Rectal smooth muscle tissue (tissue), 1 donor: ENCODE data around the gene PSMG3.
A peak's percentile ranks its signal among the peaks of the same experiment; 100 is the strongest.
"Not testable (repeated sequence)": the region's sequence is repeated elsewhere in the genome, so short reads cannot be mapped to it uniquely, and the experiment has no call there.

Experiments
- H3K27ac ChIP-seq: one replicate; pipeline ENCODE4 v1.7.0; 2013; ENCODE audit warnings: low read depth, low read length, inconsistent platforms
- H3K27me3 ChIP-seq: one replicate; pipeline ENCODE4 v1.7.0; 2013; ENCODE audit warnings: low read length; ENCODE audit not compliant: control insufficient read depth, insufficient read depth
- H3K36me3 ChIP-seq: one replicate; pipeline ENCODE4 v1.7.0; 2013; ENCODE audit warnings: low read length; ENCODE audit not compliant: control insufficient read depth, insufficient read depth
- H3K4me1 ChIP-seq: one replicate; pipeline ENCODE4 v1.7.0; 2013; ENCODE audit warnings: low read length; ENCODE audit not compliant: control insufficient read depth, insufficient read depth
- H3K4me3 ChIP-seq: one replicate; pipeline ENCODE4 v1.7.0; 2013; ENCODE audit warnings: low read length
- H3K9ac ChIP-seq: one replicate; pipeline ENCODE4 v1.7.0; 2013; ENCODE audit warnings: low read length

PSMG3 gene

DNA sequence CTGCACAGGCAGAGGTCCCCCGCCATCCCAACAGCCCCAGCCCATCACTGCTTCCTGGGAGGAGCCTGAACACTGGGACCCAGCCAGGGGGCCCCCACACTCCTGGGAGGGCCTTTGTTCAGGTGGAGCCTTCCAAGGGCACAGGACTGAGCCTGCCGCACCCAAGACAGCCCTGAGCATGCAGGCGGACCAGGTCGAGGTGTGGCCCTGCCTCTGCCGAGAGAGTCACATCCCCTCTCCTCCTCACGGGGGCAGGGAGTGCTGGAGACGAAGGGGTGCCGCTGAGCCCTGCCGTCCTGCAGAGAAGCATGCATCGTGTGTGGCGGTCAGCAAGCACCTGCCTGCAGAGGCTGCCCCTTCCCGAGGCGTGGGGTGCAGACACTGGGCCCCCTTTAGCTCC lies 46.6 kb downstream of the PSMG3 start:
- Histone ChIP-seq H3K27ac (no peak overlapping the region), H3K4me1 (no peaks in the 10 kb centered on the region), H3K4me3 (peak overlapping the region; percentile 50), H3K27me3 (no peaks in the 10 kb centered on the region), H3K9ac (no peak overlapping the region), H3K36me3 (no peaks in the 10 kb centered on the region)

DNA sequence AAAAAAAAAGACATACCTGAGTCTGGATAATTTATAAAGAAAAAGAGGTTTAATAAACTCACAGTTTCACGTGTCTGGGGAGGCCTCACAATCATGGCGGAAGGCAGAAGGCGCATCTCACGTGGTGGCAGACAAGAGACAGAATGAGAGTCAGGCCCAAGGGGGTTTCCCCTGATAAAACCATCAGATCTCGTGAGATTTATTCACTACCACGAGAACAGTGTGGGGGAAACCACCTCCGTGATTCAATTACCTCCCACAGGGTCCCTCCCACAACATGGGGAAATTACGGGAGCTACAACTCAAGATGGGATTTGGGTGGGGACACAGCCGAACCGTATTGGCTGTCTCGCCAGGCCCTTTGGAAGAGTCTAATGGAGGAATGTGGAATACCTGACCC lies 48.4 kb downstream of the PSMG3 start:
- Histone ChIP-seq H3K27me3 (no peaks in the 10 kb centered on the region), H3K27ac (no peak overlapping the region), H3K9ac (no peak overlapping the region), H3K36me3 (no peaks in the 10 kb centered on the region), H3K4me1 (no peaks in the 10 kb centered on the region), H3K4me3 (no peak overlapping the region)

DNA sequence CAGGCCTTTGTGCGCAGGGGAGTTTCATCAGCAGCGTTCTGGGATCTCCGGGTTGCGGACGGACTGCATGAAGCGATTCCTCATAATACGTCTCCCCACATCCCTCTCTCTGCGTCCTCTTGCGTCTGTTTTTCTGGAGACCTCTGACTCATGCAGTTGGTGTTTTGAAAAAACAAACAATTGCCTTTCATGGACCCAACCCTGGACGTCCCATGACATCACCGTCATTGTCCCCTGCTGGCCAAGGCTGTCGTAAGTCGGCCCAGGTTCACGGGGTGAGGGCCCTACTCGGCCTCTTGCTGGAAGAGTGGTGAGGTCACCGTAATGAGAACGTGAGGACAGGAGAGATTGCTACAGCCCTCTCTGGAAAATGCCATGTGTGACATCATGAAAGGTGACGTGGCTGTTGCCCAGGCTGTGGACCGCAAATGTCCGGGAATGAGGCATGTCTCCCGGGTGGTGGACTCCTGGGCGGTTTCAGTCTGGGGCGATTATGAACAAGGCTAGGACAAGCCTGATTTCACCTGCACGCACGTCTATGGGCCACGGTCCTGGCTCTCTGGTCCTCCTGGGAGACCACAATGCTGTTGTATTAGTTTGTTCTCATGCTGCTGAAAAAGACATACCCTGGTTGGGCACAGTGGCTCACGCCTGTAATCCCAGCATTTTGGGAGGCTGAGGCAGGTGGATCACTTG lies 49.1 kb downstream of the PSMG3 start:
- no peaks in the 10 kb centered on the region for H3K36me3 ChIP-seq
- H3K27me3 ChIP-seq, result no peaks in the 10 kb centered on the region
- H3K4me3 ChIP-seq, result no peak overlapping the region
- H3K9ac ChIP-seq, result no peak overlapping the region
- no peak overlapping the region for H3K27ac ChIP-seq
- H3K4me1 ChIP-seq, result no peaks in the 10 kb centered on the region

DNA sequence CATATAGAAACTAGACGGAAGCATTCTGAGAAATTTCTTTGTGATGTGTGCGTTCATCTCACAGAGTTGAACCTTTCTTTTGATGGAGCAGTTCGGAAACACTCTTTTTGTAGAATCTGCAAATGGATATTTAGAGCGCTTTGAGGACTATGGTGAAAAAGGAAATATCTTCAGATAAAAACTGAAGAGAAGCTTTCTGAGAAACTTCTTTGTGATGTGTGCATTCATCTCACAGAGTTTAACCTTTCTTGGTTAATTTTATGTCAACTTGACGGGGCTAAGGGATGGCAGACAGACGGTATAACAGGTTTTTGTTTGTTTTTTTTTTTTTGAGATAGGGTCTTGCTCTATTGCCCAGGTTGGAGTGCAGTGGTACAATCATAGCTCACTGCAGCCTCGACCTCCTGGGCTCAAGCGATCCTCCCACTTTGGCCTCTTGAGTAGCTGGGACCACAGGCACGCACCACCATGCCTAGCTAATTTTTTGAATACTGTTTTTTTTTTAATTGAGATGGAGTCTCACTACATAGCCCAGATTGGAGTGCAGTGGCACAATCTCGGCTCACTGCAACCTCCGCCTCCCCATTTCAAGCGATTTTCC lies 50.4 kb downstream of the PSMG3 start:
- H3K27me3 ChIP-seq, H3K4me1 ChIP-seq, H3K27ac ChIP-seq, H3K4me3 ChIP-seq, H3K9ac ChIP-seq, H3K36me3 ChIP-seq: not testable (repeated sequence)
